ENCODE measurements around the gene CIZ1.
"Not testable (repeated sequence)": the region's sequence is repeated elsewhere in the genome, so short reads cannot be mapped to it uniquely, and the experiment has no call there.

CIZ1 gene, protein sequence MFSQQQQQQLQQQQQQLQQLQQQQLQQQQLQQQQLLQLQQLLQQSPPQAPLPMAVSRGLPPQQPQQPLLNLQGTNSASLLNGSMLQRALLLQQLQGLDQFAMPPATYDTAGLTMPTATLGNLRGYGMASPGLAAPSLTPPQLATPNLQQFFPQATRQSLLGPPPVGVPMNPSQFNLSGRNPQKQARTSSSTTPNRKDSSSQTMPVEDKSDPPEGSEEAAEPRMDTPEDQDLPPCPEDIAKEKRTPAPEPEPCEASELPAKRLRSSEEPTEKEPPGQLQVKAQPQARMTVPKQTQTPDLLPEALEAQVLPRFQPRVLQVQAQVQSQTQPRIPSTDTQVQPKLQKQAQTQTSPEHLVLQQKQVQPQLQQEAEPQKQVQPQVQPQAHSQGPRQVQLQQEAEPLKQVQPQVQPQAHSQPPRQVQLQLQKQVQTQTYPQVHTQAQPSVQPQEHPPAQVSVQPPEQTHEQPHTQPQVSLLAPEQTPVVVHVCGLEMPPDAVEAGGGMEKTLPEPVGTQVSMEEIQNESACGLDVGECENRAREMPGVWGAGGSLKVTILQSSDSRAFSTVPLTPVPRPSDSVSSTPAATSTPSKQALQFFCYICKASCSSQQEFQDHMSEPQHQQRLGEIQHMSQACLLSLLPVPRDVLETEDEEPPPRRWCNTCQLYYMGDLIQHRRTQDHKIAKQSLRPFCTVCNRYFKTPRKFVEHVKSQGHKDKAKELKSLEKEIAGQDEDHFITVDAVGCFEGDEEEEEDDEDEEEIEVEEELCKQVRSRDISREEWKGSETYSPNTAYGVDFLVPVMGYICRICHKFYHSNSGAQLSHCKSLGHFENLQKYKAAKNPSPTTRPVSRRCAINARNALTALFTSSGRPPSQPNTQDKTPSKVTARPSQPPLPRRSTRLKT

DNA sequence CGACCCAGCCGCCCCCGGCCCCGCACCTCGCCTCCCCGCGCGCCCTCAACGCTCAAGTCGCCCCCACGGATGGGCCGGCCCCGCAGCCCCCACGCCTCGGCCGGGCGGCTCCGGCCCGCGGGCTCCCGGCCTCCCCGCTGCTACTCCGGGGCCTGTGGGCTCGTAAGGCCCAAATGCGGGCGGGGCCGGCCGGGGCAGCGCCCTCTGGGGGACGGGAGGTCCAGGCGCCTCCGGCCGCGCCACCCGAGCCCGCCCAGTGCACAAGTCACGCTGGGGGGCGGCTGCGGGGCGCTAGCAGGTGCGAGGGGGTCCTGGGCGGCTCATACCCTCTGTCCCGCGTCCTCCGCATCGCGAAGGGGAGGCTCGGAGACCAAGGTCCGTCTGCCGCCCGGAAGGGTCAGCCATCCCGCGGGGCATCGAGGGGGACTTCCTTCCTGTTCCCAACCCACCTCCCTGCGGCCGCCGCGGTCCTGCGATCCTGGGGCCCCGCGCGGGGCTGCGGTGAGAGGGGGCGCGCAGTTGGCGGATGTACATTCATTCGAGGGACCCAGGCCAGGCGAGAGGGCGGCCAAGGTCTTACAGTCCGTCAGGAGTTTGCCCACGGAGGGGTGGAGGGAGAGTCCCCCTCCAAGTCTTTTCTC is at the start of gene CIZ1:
Gene CIZ1, minus strand, starts transcription at position 167 of the 641 bp plus-strand sequence. CDS start 715 bp downstream, outside the sequence.
- DNase-seq = peak; percentile 90

DNA sequence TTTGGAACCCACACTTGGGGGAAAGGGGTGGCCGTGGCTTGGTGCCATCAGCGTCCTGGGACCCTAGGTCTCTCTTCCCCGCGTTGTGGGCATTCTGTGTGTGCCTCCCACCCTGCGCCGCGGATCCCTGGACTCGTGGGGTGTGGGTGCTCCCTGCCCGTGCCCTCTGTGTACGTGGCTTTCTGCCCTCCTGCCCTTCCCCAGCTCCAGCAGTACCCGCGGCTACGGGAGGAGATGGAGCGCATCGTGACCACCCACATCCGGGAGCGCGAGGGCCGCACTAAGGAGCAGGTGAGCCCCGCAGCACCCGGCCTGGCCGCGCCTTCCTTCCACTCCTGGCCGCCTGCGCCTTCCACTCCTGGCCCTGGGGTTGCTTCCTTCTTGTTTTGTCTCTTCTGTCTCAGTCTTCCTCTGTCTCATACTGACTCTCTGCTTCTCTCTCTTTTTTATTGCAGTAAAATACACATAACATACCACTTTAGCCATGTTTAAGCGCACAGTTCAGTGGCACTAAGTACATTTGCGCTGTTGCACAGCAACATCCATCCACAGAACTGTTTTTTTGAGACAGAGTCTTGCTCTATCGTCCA is 42.5 kb upstream of the CIZ1 start:
- DNase-seq = no peak

DNA sequence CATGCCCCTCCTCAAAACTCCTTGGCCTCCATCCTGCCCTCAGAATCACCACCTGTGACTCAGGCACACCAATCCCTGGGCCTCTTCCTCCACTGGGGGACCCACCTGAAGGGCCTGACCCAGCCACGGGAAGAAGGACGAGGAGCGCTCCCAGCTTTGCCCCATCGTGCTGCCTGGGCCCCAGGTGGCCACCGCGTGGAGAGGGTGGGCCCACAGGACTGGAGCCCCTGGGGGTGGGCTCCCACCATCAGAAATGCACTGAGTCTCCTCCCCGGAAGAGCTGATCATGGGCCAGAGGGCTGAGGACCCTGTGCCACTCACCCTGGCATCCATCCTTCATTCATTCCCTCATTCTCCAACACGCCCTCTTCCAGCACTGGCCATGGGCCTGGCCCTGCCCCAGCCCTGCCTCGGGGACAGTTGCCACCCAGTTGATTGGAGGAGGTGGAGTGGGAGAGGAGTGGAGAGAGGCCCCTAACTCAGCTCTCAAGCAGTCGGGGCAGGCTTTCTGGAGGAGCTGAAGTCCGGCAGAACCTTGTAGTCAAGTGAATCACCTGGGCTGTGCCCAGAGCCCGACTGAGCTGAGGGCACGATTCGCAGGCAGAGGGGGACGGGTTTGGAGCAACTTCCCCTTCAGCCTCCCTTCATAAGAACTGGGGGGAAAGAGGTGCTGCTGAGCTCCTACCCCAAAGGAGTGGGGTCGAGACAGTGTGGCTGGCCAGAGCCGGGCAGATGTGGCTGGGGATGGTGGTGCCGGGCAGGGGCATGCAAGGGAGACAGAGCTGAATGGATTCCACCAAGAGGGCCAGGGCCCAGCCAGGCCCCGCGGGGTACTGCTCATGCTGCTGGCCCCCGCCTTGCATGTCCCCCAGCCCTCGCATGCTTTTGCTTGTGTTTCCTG is 41.4 kb upstream of the CIZ1 start:
- no peak for DNase-seq

DNA sequence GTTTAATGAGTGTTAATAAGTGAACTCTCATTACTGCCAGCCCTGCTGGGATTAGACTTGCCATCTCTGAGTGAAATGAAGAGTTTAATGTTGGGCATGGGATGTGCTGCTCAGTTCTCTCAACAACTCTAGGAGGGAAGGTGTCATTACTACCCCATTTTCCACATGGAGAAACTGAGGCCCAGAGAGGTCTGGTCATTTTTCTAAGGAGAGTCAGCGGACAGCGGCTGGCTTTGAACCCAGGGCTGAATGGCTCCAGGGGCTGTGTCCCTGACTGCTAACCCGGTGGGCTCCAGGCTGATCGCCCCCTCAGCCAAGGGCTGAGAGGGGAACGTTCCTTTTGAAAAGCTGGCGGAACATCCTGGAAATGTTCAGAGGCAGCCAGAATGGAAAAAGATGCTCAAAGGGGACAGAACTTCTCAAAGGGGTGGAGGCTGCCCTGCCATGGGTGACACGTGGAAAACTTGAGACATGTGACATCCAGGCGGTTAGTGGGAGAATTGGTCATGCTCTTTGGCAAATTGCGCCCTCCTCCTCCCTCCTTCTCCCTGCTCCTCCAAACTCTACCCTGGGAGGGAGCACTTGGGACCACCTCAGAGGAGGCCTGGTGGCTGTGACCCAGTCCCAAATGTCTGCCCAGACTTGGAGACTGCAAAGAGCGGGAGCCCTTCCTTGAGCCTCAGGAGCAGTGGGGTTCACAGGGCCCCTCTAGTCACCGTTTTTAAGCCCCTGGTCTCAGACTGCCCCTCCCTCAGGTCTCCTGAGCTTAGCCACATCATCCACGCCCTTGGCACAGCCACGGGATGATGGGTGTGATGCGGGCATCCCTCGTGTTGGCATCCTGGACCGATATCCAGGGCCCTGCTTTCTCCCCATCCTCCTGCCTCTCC is 40.5 kb upstream of the CIZ1 start:
- DNase-seq = no peak

DNA sequence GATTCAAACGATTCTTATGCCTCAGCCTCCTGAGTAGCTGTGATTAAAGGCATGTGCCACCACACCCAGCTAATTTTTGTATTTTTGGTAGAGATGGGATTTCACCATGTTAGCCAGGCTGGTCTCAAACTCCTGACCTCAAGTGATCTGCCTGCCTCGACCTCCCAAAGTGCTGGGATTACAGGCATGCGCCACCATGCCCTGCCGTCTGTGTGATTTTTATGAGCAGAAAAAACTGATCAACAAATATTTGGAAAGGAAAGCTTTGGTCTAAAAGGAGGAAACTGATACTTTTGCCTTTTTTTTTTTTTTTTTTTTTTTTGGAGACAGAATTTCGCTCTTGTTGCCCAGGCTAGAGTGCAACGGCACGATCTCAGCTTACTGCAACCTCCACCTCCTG is 39.5 kb upstream of the CIZ1 start:
- not testable (repeated sequence) for DNase-seq

DNA sequence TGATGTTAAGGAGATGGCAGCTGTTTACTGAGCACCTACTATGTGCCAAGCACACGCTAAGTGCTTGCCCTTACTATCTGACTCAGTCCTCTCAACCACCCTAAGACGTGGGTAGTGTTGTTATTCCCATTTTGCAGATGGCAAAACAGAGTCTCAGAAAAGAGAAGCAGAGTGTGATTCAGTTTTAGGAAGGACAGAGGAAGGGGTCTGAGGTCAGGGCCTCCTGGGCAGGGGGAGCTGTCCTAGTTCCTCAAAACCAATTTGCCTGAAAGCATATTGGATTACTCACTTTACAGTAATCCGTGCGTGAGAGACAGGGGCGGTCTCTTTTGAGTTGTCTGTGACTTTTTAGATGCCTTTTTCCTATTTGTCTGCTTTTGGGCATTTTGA is 35.0 kb upstream of the CIZ1 start:
- no peak for DNase-seq

DNA sequence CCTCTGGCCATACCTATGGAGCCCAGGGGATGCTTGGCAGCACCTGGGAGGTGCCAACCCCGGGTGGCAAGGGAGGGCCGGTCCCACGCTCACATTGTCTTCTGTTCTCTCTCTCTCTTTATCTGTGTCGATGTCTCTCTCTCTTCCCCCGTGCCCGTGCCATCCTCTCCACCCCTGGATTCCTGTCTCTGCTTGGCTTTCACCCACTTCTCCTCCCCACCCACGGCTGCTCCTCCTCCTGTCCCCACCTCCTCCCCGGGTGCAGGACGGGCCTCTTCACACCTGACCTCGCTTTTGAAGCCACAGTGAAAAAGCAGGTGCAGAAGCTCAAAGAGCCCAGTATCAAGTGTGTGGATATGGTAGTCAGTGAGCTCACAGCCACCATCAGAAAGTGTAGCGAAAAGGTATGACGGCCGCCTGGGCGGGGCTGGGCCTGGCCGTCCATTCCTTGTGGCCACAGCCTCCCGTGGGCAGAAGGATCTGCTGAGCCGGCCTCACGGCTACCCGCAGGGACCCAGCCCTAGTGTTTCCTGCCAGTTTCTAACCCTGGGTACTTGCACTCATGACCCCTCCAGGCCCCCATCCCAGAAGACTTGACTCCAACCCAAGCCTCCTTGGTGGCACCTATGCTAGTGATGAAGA is 34.5 kb upstream of the CIZ1 start:
- DNase-seq = peak; percentile 48

DNA sequence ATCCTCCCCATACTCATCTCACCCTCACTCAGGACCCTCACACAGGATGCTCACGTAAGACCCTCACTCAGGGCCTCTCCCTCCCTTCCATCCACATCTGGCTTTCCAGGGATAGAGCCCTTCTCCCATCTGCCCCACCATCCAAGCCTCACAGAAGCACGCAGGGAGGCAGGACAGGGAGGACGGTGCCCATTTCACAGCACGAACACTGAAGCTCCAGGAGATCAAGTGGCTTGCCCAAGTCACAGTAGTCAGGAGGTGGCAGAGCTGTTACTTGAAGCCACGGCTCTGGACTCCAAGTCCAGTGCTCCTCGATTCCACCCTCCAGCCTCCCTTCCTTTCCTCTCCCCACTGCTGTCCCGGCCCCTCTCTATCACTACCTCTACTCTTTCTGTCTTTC is 33.5 kb upstream of the CIZ1 start:
- DNase-seq = no peak

DNA sequence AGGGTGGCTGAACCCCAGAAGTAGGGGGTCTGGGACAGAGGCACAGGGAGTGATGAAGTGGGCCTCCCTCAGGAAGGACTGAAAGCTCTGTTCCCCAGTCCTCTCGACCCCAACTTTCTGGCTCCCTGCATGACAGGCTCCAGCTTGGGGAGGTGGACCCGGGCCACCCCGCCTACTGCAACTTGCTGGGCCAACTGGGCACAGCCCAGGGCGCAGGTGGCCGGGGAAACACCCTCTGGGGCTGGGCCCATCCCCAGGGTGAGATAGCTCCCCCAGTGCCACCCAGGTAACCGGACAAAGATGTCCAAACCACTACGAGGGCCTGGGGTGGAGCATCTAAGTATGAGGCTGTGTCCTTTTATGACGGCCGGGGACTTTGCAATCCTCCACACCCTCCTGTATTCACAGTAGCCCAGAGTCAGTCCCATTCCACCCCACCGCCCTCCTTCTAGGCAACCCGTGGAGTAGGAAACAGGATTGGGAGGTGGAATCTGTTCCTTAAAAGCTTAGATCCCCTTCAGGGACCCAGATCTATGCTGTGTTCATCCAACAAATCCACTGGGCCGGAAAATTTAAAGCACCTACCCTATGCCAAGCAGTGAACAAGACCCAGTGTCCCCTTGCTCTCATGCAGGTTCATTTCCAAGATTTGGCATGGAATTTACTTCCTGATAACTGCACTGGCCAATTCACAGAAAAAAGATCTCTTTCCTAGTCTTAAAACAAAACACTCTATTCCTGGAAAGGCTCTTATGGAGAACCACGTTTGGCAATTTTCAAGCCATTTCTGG is 31.7 kb upstream of the CIZ1 start:
- no peak for DNase-seq

DNA sequence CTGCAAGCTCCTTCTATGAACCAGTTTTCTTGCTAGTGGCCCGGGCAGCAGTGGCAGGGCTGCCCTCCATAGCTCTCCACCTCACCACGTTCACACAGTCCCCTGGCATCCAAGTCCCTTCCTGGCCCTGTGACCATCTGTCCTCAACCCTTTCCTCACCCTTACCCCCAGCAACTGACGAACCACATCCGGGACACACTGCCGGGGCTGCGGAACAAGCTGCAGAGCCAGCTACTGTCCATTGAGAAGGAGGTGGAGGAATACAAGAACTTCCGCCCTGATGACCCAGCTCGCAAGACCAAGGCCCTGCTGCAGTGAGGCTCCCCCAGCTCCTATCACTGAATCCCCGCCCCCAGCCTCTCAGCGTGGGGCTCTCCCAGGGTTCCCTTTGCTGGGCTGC is 30.7 kb upstream of the CIZ1 start:
- no peak for DNase-seq

DNA sequence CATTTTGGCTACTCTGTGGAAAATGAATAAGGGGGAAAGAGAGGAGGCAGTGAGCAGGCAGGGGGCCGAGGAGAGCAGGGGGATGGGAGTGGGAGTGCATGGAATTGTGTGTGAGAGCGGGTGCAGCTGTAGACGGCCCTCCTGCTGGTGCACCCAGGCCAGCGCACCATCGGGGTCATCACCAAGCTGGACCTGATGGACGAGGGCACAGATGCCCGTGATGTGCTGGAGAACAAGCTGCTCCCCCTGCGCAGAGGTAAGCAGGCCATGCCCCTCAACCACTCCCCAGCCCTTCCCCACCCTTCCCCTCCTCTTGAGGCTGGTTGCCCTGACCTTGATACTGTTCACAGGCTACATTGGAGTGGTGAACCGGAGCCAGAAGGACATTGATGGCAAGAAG is 28.5 kb upstream of the CIZ1 start:
- no peak for DNase-seq

DNA sequence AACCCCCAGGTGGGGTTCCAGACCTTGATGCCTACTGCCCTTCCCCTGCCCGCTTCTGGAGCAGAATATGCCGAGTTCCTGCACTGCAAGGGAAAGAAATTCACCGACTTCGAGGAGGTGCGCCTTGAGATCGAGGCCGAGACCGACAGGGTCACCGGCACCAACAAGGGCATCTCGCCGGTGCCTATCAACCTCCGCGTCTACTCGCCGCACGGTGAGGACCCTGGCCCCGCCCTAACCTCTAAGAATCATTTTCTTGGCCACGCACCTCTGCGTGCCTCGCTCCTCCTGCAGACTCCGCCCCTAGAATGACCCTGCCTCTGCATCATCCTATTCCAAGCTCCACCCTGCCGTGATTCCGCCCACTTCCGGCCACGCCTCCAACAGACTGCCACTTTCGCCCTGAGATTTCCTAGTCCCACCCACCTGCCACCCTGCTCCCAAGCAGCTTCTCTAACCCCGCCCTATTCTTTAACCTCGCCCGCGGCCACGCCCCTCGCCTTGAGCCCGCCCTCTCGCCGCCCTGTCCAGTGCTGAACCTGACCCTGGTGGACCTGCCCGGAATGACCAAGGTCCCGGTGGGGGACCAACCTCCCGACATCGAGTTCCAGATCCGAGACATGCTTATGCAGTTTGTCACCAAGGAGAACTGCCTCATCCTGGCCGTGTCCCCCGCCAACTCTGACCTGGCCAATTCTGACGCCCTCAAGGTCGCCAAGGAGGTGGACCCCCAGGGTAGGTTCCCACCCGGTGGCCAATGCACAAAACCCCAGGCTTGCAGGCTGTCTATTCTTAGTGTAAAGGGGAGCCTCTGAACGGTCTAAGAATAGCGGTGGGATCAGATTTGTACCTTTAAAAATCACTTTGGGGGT is 27.4 kb upstream of the CIZ1 start:
- DNase-seq = peak; percentile 98

DNA sequence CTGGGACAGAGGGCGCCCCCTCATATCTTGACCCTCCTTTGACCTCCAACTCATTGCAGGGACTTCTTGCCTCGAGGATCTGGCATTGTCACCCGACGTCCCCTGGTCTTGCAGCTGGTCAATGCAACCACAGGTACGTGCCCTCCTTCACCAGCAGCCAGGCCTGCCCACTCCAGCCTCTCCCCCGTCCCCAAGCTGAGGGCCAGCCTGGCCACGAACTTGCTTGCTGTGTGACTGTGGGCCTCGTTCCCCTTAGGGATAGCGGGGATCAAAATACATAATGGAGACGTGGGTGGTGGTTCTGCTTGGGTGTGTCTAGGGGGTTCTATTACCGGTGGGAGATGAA is 26.8 kb upstream of the CIZ1 start:
- no peak for DNase-seq

DNA sequence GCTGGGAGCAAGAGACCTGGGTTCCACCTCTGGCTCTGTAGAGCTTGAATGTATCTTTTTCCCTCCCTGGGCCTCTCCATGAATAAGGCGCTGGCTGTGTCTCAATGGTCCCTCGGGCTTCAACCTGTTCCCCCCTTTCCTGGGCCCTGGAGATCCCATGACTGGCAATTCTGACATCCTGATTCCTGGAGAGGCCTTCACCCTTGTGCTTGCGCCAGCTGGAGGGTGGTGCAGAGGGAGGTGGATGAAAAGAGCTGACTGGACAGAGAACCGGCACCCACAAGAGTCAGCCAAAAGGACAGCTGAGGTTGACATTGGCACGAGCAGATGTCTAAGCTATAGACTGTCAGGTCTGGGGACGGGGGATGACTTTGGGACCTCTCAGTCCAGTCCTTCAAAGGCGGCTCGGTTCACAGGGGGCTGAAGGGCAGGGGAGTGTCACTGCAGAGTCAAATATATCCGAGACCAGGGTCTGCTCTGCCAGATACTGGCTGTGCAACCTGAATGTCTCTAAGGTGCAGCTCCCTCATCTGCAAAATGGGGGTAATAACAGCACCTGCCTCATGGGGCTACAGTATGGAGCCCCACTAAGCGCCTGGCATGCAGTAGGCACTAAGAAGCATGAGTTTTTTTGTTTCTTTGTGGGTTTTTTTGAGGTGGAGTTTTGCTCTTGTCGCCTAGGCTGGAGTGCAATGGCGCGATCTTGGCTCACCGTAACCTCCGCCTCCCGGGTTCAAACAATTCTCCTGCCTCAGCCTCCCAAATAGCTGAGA is 25.6 kb upstream of the CIZ1 start:
- DNase-seq = peak; percentile 70

DNA sequence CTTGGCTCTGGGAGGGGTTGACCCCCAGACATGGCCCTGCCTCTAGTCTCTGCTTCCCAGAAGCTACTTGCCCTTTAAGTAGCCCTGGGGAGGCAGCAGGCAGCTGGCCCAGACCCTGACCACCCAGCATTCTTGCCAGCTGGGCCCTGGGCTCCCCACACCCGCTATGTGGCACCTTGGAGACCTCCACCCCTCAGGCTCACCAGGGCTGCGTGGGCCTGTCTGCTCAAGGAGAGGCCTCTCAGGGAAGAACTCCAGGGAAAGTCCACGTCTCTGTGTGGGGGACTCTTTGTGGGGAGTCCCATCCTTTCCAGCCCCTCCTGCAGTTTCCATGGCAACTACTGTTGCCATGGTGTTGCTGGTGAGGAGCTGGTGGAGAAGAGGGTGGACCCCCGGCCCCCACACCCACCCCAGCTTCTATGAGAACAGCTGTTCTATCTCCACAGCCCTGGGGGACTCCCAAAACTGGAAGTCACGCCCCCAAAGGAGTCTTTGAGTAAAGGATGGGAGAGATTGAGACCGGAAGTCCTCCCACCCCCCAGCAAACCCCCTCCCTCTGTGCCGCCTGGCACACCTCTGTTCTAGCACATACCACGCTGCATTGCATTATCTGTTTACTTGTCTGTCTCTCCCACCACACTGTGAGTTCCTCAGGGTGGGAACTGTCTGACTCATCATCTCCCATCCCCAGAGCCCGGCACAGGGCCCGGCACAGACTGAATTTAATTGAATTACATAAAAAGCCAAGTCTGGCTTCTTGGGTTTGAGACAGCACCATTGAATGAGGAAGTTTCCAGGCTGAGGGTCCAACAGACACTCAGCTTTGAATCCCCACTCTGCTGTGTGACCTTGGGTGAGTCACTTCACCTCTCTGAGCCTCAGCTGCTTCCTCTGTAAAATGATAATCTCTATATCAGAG is 24.4 kb upstream of the CIZ1 start:
- DNase-seq = no peak

DNA sequence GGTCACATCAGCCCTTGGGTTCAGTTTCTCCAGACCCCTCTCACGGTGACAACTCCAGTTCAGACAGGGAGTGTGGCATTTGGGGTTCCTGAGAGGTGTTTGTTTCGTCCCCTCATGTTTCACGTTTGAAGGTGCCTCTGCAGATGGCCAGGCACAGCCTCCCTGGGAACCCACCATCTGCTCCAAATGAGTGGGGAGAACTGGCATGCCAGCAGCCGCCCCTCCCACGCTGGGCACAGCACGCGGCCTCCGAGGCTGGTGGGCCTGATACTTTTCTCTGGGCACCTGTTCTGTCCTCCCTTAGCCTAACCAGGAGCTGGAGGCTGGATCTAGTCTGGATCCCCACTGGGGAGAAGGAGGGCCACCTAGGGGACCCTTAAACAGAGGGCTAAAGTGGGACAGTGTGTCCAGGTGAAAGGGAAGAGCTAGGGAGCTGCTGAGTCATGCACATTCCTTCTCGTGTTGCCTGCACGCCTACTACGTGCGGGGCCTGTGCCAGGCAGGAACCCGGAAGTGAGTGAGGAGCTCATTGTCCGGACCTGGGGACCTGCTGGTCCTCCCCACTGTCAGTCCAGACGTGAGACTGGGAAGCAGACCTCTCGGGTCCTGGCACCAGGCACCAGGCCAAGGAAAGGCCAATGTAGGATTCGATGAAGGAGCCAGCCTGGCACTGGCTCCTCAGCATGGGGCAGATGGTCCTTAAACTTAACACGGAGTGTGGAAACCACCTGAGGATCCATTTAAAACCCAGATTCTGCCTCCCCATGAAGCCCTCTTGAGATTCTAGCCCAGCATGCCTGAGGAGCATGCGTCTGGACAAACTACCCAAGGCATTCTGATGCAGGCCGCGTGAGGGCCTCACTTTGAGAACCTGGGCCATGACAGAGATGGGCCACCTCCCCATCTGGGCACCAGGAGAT is 23.5 kb upstream of the CIZ1 start:
- DNase-seq = no peak

All from RPMI8226 (cell line).